GM13977 (cell line): ENCODE measurements around the gene NUP58.
"Not testable (repeated sequence)": the region's sequence is repeated elsewhere in the genome, so short reads cannot be mapped to it uniquely, and the experiment has no call there.

Source experiments
- DNase-seq: peaks from one replicate; pipeline ENCODE4 v3.0.0; 2012; ENCODE audit warnings: low spot score
- CTCF ChIP-seq: IDR thresholded peaks from 2 replicates; pipeline ENCODE4 v1.5.1; 2012; ENCODE audit warnings: mild to moderate bottlenecking, control low read depth; ENCODE audit not compliant: insufficient read depth; ENCODE audit errors: extremely low read depth, missing control alignments
- in situ Hi-C: fragments of 300-500 bp; cut with MboI; formaldehyde crosslinking; loops from one replicate; pipeline ENCODE4 v1.12.0; 2022; ENCODE audit warnings: low sequenced_read_pairs, low pct_unique_long_range_greater_than_20kb, mixed read lengths, inconsistent platforms; ENCODE audit not compliant: unreplicated experiment

NUP58 gene

DNA sequence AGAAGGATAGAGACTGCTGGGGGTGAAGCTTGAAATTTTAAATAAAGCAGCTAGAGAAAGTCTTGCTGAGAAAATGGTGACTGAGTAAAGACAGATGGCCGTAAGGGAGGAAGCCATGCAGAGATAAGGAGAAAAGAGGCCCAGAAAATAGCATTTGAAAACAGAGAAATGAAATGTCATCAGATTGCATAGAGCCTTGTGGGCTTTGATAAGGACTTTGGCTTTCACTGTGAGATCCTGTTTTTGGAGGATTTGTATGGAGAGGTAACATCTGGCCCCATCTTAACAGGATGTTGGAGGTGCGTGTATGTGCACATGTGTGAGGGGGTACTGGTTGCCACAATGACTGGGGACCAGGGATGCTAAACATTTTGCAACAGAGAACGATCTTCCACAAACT is 50.8 kb downstream of the NUP58 start:
- DNase-seq: no peak
- in situ Hi-C loops: no loop called here
- no peak for TF ChIP-seq CTCF

DNA sequence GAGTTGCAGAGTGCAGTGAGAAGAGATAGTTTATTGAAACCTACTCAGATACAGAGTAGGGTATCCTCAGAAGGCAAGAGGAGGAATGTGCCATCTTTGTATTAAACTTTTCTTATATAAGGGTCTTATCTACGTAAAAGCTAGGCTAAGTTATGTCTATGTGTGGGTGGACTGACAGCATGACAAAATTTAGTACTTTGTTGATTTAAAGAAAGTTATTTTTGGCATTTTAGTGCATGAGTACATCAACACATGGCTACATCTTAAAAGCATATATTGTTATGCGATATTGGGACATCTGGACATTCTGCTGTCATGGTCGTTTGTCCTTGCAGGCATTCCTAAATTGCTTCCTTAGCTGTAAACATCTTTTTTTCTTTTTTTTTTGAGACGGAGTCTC is 51.4 kb downstream of the NUP58 start:
- in situ Hi-C loops: no loop called here
- DNase-seq: no peak
- TF ChIP-seq CTCF: no peak

- TF ChIP-seq CTCF: no peak
- no peak for DNase-seq
These were observed 51.9 kb downstream of the NUP58 start for GRCh38 chr13:25353344-25353743.

GRCh38 chr13:25354377-25354776 is 53.0 kb downstream of the NUP58 start:
- in situ Hi-C loops: no loop called here
- DNase-seq: no peak
- TF ChIP-seq CTCF: no peak

More at GRCh38 chr13:25353344-25353743, 51.9 kb downstream of the NUP58 start:
- in situ Hi-C loops: no loop called here

DNA sequence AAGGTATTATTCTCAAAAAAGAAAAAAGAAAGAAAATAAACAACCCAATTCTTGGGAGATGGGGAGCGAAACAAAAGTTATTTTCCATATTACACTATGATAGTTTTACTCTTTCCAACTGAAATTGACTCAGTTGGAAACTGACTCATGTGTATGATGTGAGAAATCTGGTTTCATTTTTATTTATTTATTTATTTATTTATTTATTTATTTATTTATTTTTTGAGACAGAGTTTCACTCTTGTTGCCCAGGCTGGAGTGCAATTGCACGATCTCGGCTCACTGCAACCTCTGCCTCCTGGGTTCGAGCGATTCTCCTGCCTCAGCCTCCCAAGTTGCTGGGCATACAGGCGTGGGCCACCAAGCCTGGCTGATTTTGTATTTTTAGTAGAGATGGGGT is 59.0 kb downstream of the NUP58 start:
- DNase-seq, in situ Hi-C loops: not testable (repeated sequence)

- in situ Hi-C loops: no loop called here
- no peak for DNase-seq
- no peak for TF ChIP-seq CTCF
These were observed 64.4 kb downstream of the NUP58 start for GRCh38 chr13:25365720-25366235.

- in situ Hi-C loops: no loop called here
- no peak for DNase-seq
- no peak for TF ChIP-seq CTCF
These were observed 69.9 kb downstream of the NUP58 start for GRCh38 chr13:25371158-25371874.
